Stomach (tissue), 9 donors: Measurements from ENCODE around the gene GABRR3. TPM values are rescaled to one million over a fixed set of nuclear protein-coding genes. Genes with fewer than 3 reads are reported as not detected.

Source experiments
- DNase-seq, 2 donors: peaks; one replicate each; pipeline versions ENCODE4 v3.0.0 to v3.0.0-alpha.2; 2013 to 2019
- H3K27ac ChIP-seq, 5 donors: fragments of 200-600 bp in 4 of 5; sonication (generic) in 4 of 5; one replicate each; pipeline ENCODE4 v1.5.1; 2013 to 2019; ENCODE audit warnings: mild to moderate bottlenecking in 1 of 5, moderate library complexity in 1 of 5
- H3K27me3 ChIP-seq, 3 donors: fragments of 200-600 bp; sonication (generic); one replicate each; pipeline ENCODE4 v1.5.1; 2017 to 2019; ENCODE audit warnings: mixed run types in 1 of 3
- H3K36me3 ChIP-seq, 4 donors: fragments of 200-600 bp; sonication (generic); 1 replicate in 3 of 4; 2 replicates in 1 of 4; pipeline ENCODE4 v1.5.1; 2016 to 2019
- H3K4me1 ChIP-seq, 4 donors: fragments of 200-600 bp; sonication (generic); one replicate each; pipeline ENCODE4 v1.5.1; 2016 to 2019
- H3K4me3 ChIP-seq, 4 donors: fragments of 200-600 bp; sonication (generic) in 3 of 4; one replicate each; pipeline ENCODE4 v1.5.1; 2016 to 2019; ENCODE audit warnings: mild to moderate bottlenecking in 1 of 4
- H3K9me3 ChIP-seq, 4 donors: fragments of 200-600 bp; sonication (generic); one replicate each; pipeline ENCODE4 v1.5.1; 2016 to 2019
- CTCF ChIP-seq, 7 experiments: fragments of 450-650 bp in 4 of 7; fragments of 200-600 bp in 3 of 7; sonication (generic) in 3 of 7; IDR thresholded peaks; one replicate each; pipeline ENCODE4 v1.5.1; 2016 to 2019; ENCODE audit warnings: antibody characterized with exemption in 7 of 7, control low read depth in 2 of 7, mild to moderate bottlenecking in 1 of 7
- EP300 ChIP-seq: sonication (generic); formaldehyde crosslinking; IDR thresholded peaks from one replicate; pipeline ENCODE4 v1.6.1; 2017; ENCODE audit warnings: antibody characterized with exemption
- POLR2A ChIP-seq, 4 donors: fragments of 450-650 bp; IDR thresholded peaks; one replicate each; pipeline ENCODE4 v1.6.1; 2016; ENCODE audit warnings: antibody characterized with exemption in 4 of 4, control low read depth in 2 of 4, mild to moderate bottlenecking in 1 of 4, moderate library complexity in 1 of 4
- POLR2AphosphoS5 ChIP-seq, 3 donors: sonication (generic); formaldehyde crosslinking; IDR thresholded peaks; one replicate each; pipeline ENCODE4 v1.6.1; 2016; ENCODE audit warnings: antibody characterized with exemption in 3 of 3
- WGBS, 5 donors: extraction: QIAGEN DNeasy Blood & Tissue Kit in 3 of 5; methylation state at CpG; one replicate each; pipeline versions ENCODE4 v1.1.5 to v1.1.7; 2013 to 2018; 5-methylcytosine and 5-hydroxymethylcytosine counted together
- intact Hi-C: fragments of 100-400 bp; cut with DNase I; formaldehyde crosslinking; loops from one replicate; pipeline ENCODE4 v1.15.1; 2023; ENCODE audit warnings: low total_unique reads
- polyA plus RNA-seq, 3 donors: library from polyadenylated mRNA; stranded (reverse); fragments of 200-250 nt; gene quantifications; one replicate each; pipeline ENCODE4 v1.2.3, GENCODE V29; 2013
- total RNA-seq, 5 donors: library from RNA; depleted of rRNA; stranded (reverse); fragments of >200 nt; gene quantifications; one replicate each; pipeline versions ENCODE4 v1.1.0 to v1.2.3, GENCODE V29; 2014 to 2016
- donor health status: healthy with polysubstance abuse.
- donor health status: Bipolar disorder and iron deficiency.
- donor health status: healthy.

Gene GABRR3
- total and polyA plus RNA-seq, 8 donors: not detected

- intact Hi-C loops: no loop called here
- H3K4me1 ChIP-seq: peaks cover 7 to 24% (median 16%) of the 10 kb centered on the region in 4 donors
- H3K27ac ChIP-seq: no peak overlapping the region
- H3K27me3 ChIP-seq: no peaks in the 10 kb centered on the region
- no peak for TF ChIP-seq POLR2AphosphoS5 (IDR thresholded peaks at IDR 0.05)
- no peak for TF ChIP-seq CTCF (IDR thresholded peaks at IDR 0.05)
- no peak for TF ChIP-seq EP300
- no peak for TF ChIP-seq POLR2A (IDR thresholded peaks at IDR 0.05)
- no peaks in the 10 kb centered on the region for H3K9me3 ChIP-seq
- DNase-seq: no peak
- H3K4me3 ChIP-seq: no peak overlapping the region
- H3K36me3 ChIP-seq: no peaks in the 10 kb centered on the region
- WGBS, 5 donors: 69 to 77% (median 74%) methylated on average over 7 of the region's 7 CpGs
Measured at GRCh38 chr3:98010194-98010882, 24.8 kb downstream of the GABRR3 start.

GRCh38 chr3:98008855-98009254 lies 26.3 kb downstream of the GABRR3 start:
- no peak overlapping the region for H3K4me3 ChIP-seq
- 71 to 83% (median 71%) methylated on average over 2 of the region's 2 CpGs for WGBS, 5 donors
- H3K36me3 ChIP-seq: no peaks in the 10 kb centered on the region
- no peak for DNase-seq
- TF ChIP-seq POLR2AphosphoS5 (IDR thresholded peaks at IDR 0.05) (no peak), EP300 (no peak), POLR2A (IDR thresholded peaks at IDR 0.05) (no peak), CTCF (IDR thresholded peaks at IDR 0.05) (no peak)
- intact Hi-C loops: no loop called here
- H3K27me3 ChIP-seq: no peaks in the 10 kb centered on the region
- H3K27ac ChIP-seq: no peak overlapping the region
- peaks cover 5 to 19% (median 12%) of the 10 kb centered on the region in 4 donors for H3K4me1 ChIP-seq
- no peaks in the 10 kb centered on the region for H3K9me3 ChIP-seq

- no peaks in the 10 kb centered on the region for H3K9me3 ChIP-seq
- no peak overlapping the region for H3K4me3 ChIP-seq
- no peaks in the 10 kb centered on the region for H3K27me3 ChIP-seq
- intact Hi-C loops: no loop called here
- no peak for DNase-seq
- H3K36me3 ChIP-seq: no peaks in the 10 kb centered on the region
- TF ChIP-seq EP300 (no peak), POLR2A (IDR thresholded peaks at IDR 0.05) (no peak), POLR2AphosphoS5 (IDR thresholded peaks at IDR 0.05) (no peak), CTCF (IDR thresholded peaks at IDR 0.05) (no peak)
- 74 to 85% (median 80%) methylated on average over 2 of the region's 2 CpGs for WGBS, 5 donors
- H3K27ac ChIP-seq: no peak overlapping the region
- H3K4me1 ChIP-seq: no peaks in the 10 kb centered on the region
Measured at GRCh38 chr3:98005438-98005837, 29.7 kb downstream of the GABRR3 start.

GRCh38 chr3:98004721-98005120 lies 30.4 kb downstream of the GABRR3 start:
- 80 to 90% (median 85%) methylated on average over 3 of the region's 3 CpGs for WGBS, 5 donors

More at GRCh38 chr3:98004721-98005120, 30.4 kb downstream of the GABRR3 start:
- no peaks in the 10 kb centered on the region for H3K4me1 ChIP-seq
- H3K4me3 ChIP-seq: no peak overlapping the region
- H3K27me3 ChIP-seq: no peaks in the 10 kb centered on the region
- no peaks in the 10 kb centered on the region for H3K9me3 ChIP-seq
- H3K36me3 ChIP-seq: no peaks in the 10 kb centered on the region
- no peak overlapping the region for H3K27ac ChIP-seq
- TF ChIP-seq EP300 (no peak), POLR2AphosphoS5 (IDR thresholded peaks at IDR 0.05) (no peak), CTCF (IDR thresholded peaks at IDR 0.05) (no peak), POLR2A (IDR thresholded peaks at IDR 0.05) (no peak)
- intact Hi-C loops: no loop called here
- DNase-seq: no peak
